Upper lobe of left lung (tissue), 6 donors: ENCODE measurements around the gene HGD. TPM values are rescaled to one million over a fixed set of nuclear protein-coding genes. Genes with fewer than 3 reads are reported as not detected.

Source experiments
- ATAC-seq, 2 donors: fragments of 200-7000 bp; cut with Tn5 transposase; one replicate each; pipeline ENCODE4 v1.9.1; 2022; ENCODE audit warnings: mild to moderate bottlenecking in 2 of 2, moderate library complexity in 2 of 2; ENCODE audit not compliant: low FRiP score in 2 of 2
- DNase-seq, 2 donors: peaks; one replicate each; pipeline ENCODE4 v3.0.0-alpha.2; 2019 to 2020
- H3K27ac ChIP-seq, 4 donors: fragments of 200-600 bp; sonication (generic); one replicate each; pipeline ENCODE4 v1.5.1; 2016 to 2019
- H3K27me3 ChIP-seq, 4 donors: fragments of 200-600 bp; sonication (generic); one replicate each; pipeline ENCODE4 v1.5.1; 2017 to 2019
- H3K36me3 ChIP-seq, 4 donors: fragments of 200-600 bp; sonication (generic); one replicate each; pipeline ENCODE4 v1.5.1; 2016 to 2019
- H3K4me1 ChIP-seq, 4 donors: fragments of 200-600 bp; sonication (generic); one replicate each; pipeline ENCODE4 v1.5.1; 2018 to 2019
- H3K4me3 ChIP-seq, 4 donors: fragments of 200-600 bp; sonication (generic); one replicate each; pipeline ENCODE4 v1.5.1; 2017 to 2019; ENCODE audit warnings: mild to moderate bottlenecking in 2 of 4, moderate library complexity in 1 of 4
- H3K9me3 ChIP-seq, 4 donors: fragments of 200-600 bp; sonication (generic); one replicate each; pipeline ENCODE4 v1.5.1; 2018 to 2019
- CTCF ChIP-seq, 6 experiments: fragments of 450-650 bp in 4 of 6; fragments of 200-600 bp in 2 of 6; sonication (generic) in 2 of 6; IDR thresholded peaks; one replicate each; pipeline ENCODE4 v1.5.1; 2016 to 2019; ENCODE audit warnings: antibody characterized with exemption in 6 of 6
- EP300 ChIP-seq, 4 donors: sonication (generic); formaldehyde crosslinking; IDR thresholded peaks; one replicate each; pipeline ENCODE4 v1.5.1; 2017; ENCODE audit warnings: antibody characterized with exemption in 4 of 4, control low read depth in 2 of 4
- POLR2A ChIP-seq, 4 donors: fragments of 450-650 bp; IDR thresholded peaks; one replicate each; pipeline ENCODE4 v1.5.1; 2016 to 2017; ENCODE audit warnings: antibody characterized with exemption in 4 of 4, mild to moderate bottlenecking in 2 of 4
- POLR2AphosphoS5 ChIP-seq, 2 donors: sonication (generic); formaldehyde crosslinking; IDR thresholded peaks; one replicate each; pipeline ENCODE4 v1.5.1; 2017; ENCODE audit warnings: antibody characterized with exemption in 2 of 2
- WGBS, 2 donors: methylation state at CpG; one replicate each; pipeline ENCODE4 v1.1.5; 2017 to 2018; 5-methylcytosine and 5-hydroxymethylcytosine counted together
- total RNA-seq, 6 donors: library from RNA; depleted of rRNA in 4 of 6; stranded (reverse); fragments of >200 nt in 4 of 6; gene quantifications; one replicate each; pipeline versions ENCODE4 v1.1.0 to v1.2.1, GENCODE V29; 2016 to 2021
- donor health status: DM: no; HTN: no; CAD: no; lungs with moderate emphysema.
- donor health status: DM: no; HTN: yes; CAD: no; lungs with severe emphysema.

HGD gene
- total RNA-seq, 6 donors from 2014 or later = 0.89 to 45.1 (median 2.6) TPM

GRCh38 chr3:120699333-120699732, 17.3 kb upstream of the HGD start:
- ATAC-seq (no peak), DNase-seq (no peak)
- no peak overlapping the region for H3K27ac ChIP-seq
- H3K9me3 ChIP-seq = no peaks in the 10 kb centered on the region
- no peaks in the 10 kb centered on the region for H3K27me3 ChIP-seq
- peaks cover 0 to 20% (median 4%) of the 10 kb centered on the region in 4 donors for H3K36me3 ChIP-seq
- no peak for TF ChIP-seq POLR2AphosphoS5 (IDR thresholded peaks at IDR 0.05)
- no peak for TF ChIP-seq EP300 (IDR thresholded peaks at IDR 0.05)
- TF ChIP-seq CTCF (IDR thresholded peaks at IDR 0.05) = no peak
- no peak for TF ChIP-seq POLR2A (IDR thresholded peaks at IDR 0.05)
- H3K4me3 ChIP-seq = no peak overlapping the region
- WGBS, 2 donors = 78 to 80% methylated on average over 3 of the region's 3 CpGs
- no peaks in the 10 kb centered on the region for H3K4me1 ChIP-seq

- H3K4me3 ChIP-seq = no peak overlapping the region
- H3K4me1 ChIP-seq = no peaks in the 10 kb centered on the region
- no peak for DNase-seq
- H3K36me3 ChIP-seq = peaks cover 0 to 24% (median 9%) of the 10 kb centered on the region in 4 donors
- H3K27ac ChIP-seq = no peak overlapping the region
- ATAC-seq = no peak
- H3K27me3 ChIP-seq = no peaks in the 10 kb centered on the region
- TF ChIP-seq EP300 (IDR thresholded peaks at IDR 0.05) = no peak
- no peak for TF ChIP-seq POLR2AphosphoS5 (IDR thresholded peaks at IDR 0.05)
- no peak for TF ChIP-seq CTCF (IDR thresholded peaks at IDR 0.05)
- TF ChIP-seq POLR2A (IDR thresholded peaks at IDR 0.05) = no peak
- H3K9me3 ChIP-seq = no peaks in the 10 kb centered on the region
- 94 to 100% methylated on average over 1 of the region's 1 CpG for WGBS, 2 donors
These were observed 11.6 kb upstream of the HGD start for GRCh38 chr3:120693439-120694171.

- no peak for ATAC-seq
- TF ChIP-seq EP300 (IDR thresholded peaks at IDR 0.05) = no peak
- TF ChIP-seq CTCF (IDR thresholded peaks at IDR 0.05) = no peak
- no peak for TF ChIP-seq POLR2AphosphoS5 (IDR thresholded peaks at IDR 0.05)
- TF ChIP-seq POLR2A (IDR thresholded peaks at IDR 0.05) = no peak
- Histone ChIP-seq H3K4me3 (no peak overlapping the region), H3K4me1 (no peaks in the 10 kb centered on the region), H3K36me3 (peaks cover 0 to 14% (median 5%) of the 10 kb centered on the region in 4 donors), H3K27ac (no peak overlapping the region), H3K27me3 (no peaks in the 10 kb centered on the region), H3K9me3 (no peaks in the 10 kb centered on the region)
- no peak for DNase-seq
- 89 to 93% methylated on average over 3 of the region's 3 CpGs for WGBS, 2 donors
These were observed 7.4 kb upstream of the HGD start for GRCh38 chr3:120689395-120689794.

GRCh38 chr3:120688121-120688520, 6.1 kb upstream of the HGD start:
- no peaks in the 10 kb centered on the region for H3K4me1 ChIP-seq
- ATAC-seq (peak in 1 of 2 donors; percentile 61), DNase-seq (no peak)
- H3K36me3 ChIP-seq = peaks cover 0 to 14% (median 5%) of the 10 kb centered on the region in 4 donors
- no peaks in the 10 kb centered on the region for H3K27me3 ChIP-seq
- TF ChIP-seq POLR2A (IDR thresholded peaks at IDR 0.05) (no peak), EP300 (IDR thresholded peaks at IDR 0.05) (no peak), CTCF (IDR thresholded peaks at IDR 0.05) (no peak), POLR2AphosphoS5 (IDR thresholded peaks at IDR 0.05) (no peak)
- no peak overlapping the region for H3K4me3 ChIP-seq
- H3K9me3 ChIP-seq = no peaks in the 10 kb centered on the region
- no peak overlapping the region for H3K27ac ChIP-seq

- TF ChIP-seq POLR2AphosphoS5 (IDR thresholded peaks at IDR 0.05) (no peak), POLR2A (IDR thresholded peaks at IDR 0.05) (no peak), CTCF (IDR thresholded peaks at IDR 0.05) (no peak), EP300 (IDR thresholded peaks at IDR 0.05) (no peak)
- H3K9me3 ChIP-seq = no peaks in the 10 kb centered on the region
- 91 to 100% methylated on average over 1 of the region's 1 CpG for WGBS, 2 donors
- H3K4me1 ChIP-seq = peaks cover 0 to 3% (median 0%) of the 10 kb centered on the region in 4 donors
- H3K36me3 ChIP-seq = peaks cover 0 to 14% (median 5%) of the 10 kb centered on the region in 4 donors
- ATAC-seq (no peak), DNase-seq (no peak)
- H3K27ac ChIP-seq = no peak overlapping the region
- no peaks in the 10 kb centered on the region for H3K27me3 ChIP-seq
- H3K4me3 ChIP-seq = no peak overlapping the region
These were observed 3.4 kb upstream of the HGD start for GRCh38 chr3:120685411-120685810.
